Esophagus squamous epithelium (tissue), 5 donors: ENCODE measurements around the gene LAPTM4A. TPM values are rescaled to one million over a fixed set of nuclear protein-coding genes. Genes with fewer than 3 reads are reported as not detected.

Source experiments
- DNase-seq: peaks from one replicate; lab custom pipeline; 2025; lab: John Stamatoyannopoulos, UW
- H3K27ac ChIP-seq, 4 donors: fragments of 200-600 bp; sonication (generic); one replicate each; pipeline ENCODE4 v1.5.1; 2016 to 2019; ENCODE audit warnings: mild to moderate bottlenecking in 1 of 4
- H3K27me3 ChIP-seq, 4 donors: fragments of 200-600 bp; sonication (generic); 1 replicate in 3 of 4; 2 replicates in 1 of 4; pipeline versions ENCODE4 v1.5.1 to v1.6.0; 2017 to 2021; ENCODE audit warnings: antibody characterized with exemption in 1 of 4
- H3K36me3 ChIP-seq, 3 donors: fragments of 200-600 bp; sonication (generic); one replicate each; pipeline ENCODE4 v1.5.1; 2016 to 2019
- H3K4me1 ChIP-seq, 3 donors: fragments of 200-600 bp; sonication (generic); one replicate each; pipeline ENCODE4 v1.5.1; 2017 to 2019
- H3K4me3 ChIP-seq, 4 donors: fragments of 200-600 bp; sonication (generic); 1 replicate in 3 of 4; 2 replicates in 1 of 4; pipeline ENCODE4 v1.5.1; 2016 to 2019; ENCODE audit warnings: mild to moderate bottlenecking in 2 of 4, moderate library complexity in 1 of 4
- H3K9me3 ChIP-seq, 3 donors: fragments of 200-600 bp; sonication (generic); one replicate each; pipeline ENCODE4 v1.5.1; 2016 to 2019
- CTCF ChIP-seq, 6 experiments: fragments of 450-650 bp in 4 of 6; fragments of 200-600 bp in 2 of 6; sonication (generic) in 2 of 6; IDR thresholded peaks; one replicate each; pipeline ENCODE4 v1.5.1; 2016 to 2019; ENCODE audit warnings: antibody characterized with exemption in 6 of 6, mild to moderate bottlenecking in 4 of 6, moderate library complexity in 4 of 6
- POLR2A ChIP-seq, 4 donors: fragments of 450-650 bp; IDR thresholded peaks; one replicate each; pipeline ENCODE4 v1.6.1; 2017; ENCODE audit warnings: antibody characterized with exemption in 4 of 4, mild to moderate bottlenecking in 4 of 4, moderate library complexity in 3 of 4
- WGBS, 2 donors: methylation state at CpG; one replicate each; pipeline ENCODE4 v1.1.5; 2018; 5-methylcytosine and 5-hydroxymethylcytosine counted together
- intact Hi-C: fragments of 100-400 bp; cut with DNase I; formaldehyde crosslinking; loops from one replicate; pipeline ENCODE4 v1.15.0; 2022
- total RNA-seq, 4 donors: library from RNA; depleted of rRNA; stranded (reverse); fragments of >200 nt; gene quantifications; one replicate each; pipeline ENCODE4 v1.1.0, GENCODE V29; 2016
- donor health status: DM: yes; HTN: yes; CAD: no.

LAPTM4A gene
- total RNA-seq, 4 donors from 2014 or later = 71.0 to 144 (median 98.2) TPM

- Histone ChIP-seq H3K4me3 (no peak overlapping the region), H3K27ac (peak overlapping the region; percentile 55 to 88 (median 74)), H3K4me1 (peaks cover 9 to 50% (median 18%) of the 10 kb centered on the region in 3 donors), H3K27me3 (no peaks in the 10 kb centered on the region), H3K36me3 (no peaks in the 10 kb centered on the region), H3K9me3 (no peaks in the 10 kb centered on the region)
- DNase-seq = no peak
- intact Hi-C loops = no loop called here
- WGBS, 2 donors = 28 to 38% methylated on average over 10 to 14 of the region's 14 CpGs
- TF ChIP-seq CTCF (IDR thresholded peaks at IDR 0.05) = no peak
- no peak for TF ChIP-seq POLR2A (IDR thresholded peaks at IDR 0.05)
These were observed 20.3 kb upstream of the LAPTM4A start for GRCh38 chr2:20071397-20072383.

- H3K4me3 ChIP-seq = no peak overlapping the region
- intact Hi-C loops = no loop called here
- H3K27ac ChIP-seq = no peak overlapping the region
- no peak for DNase-seq
- H3K9me3 ChIP-seq = no peaks in the 10 kb centered on the region
- TF ChIP-seq POLR2A (IDR thresholded peaks at IDR 0.05) (no peak), CTCF (IDR thresholded peaks at IDR 0.05) (no peak)
- no peaks in the 10 kb centered on the region for H3K27me3 ChIP-seq
- H3K36me3 ChIP-seq = no peaks in the 10 kb centered on the region
- peaks cover 24 to 69% (median 29%) of the 10 kb centered on the region in 3 donors for H3K4me1 ChIP-seq
These were observed 18.3 kb upstream of the LAPTM4A start for GRCh38 chr2:20069756-20070155.

GRCh38 chr2:20067992-20068584, 16.7 kb upstream of the LAPTM4A start:
- no peak for TF ChIP-seq POLR2A (IDR thresholded peaks at IDR 0.05)
- TF ChIP-seq CTCF (IDR thresholded peaks at IDR 0.05) = no peak
- Histone ChIP-seq H3K9me3 (no peaks in the 10 kb centered on the region), H3K27me3 (no peaks in the 10 kb centered on the region), H3K27ac (peak overlapping the region; percentile 20 to 77 (median 55)), H3K4me3 (no peak overlapping the region), H3K36me3 (no peaks in the 10 kb centered on the region), H3K4me1 (peaks cover 27 to 71% (median 29%) of the 10 kb centered on the region in 3 donors)
- no peak for DNase-seq
- intact Hi-C loops = no loop called here
- WGBS, 2 donors = 25 to 38% methylated on average over 3 of the region's 3 CpGs

GRCh38 chr2:20065885-20066602, 14.6 kb upstream of the LAPTM4A start:
- 31% methylated on average over 5 to 6 of the region's 6 CpGs for WGBS, 2 donors
- H3K27ac ChIP-seq = peak overlapping the region; percentile 48 to 68 (median 51)
- H3K4me1 ChIP-seq = peaks cover 18 to 63% (median 21%) of the 10 kb centered on the region in 3 donors
- intact Hi-C loops = no loop called here
- H3K4me3 ChIP-seq = no peak overlapping the region
- H3K36me3 ChIP-seq = no peaks in the 10 kb centered on the region
- no peaks in the 10 kb centered on the region for H3K27me3 ChIP-seq
- TF ChIP-seq POLR2A (IDR thresholded peaks at IDR 0.05) = no peak
- TF ChIP-seq CTCF (IDR thresholded peaks at IDR 0.05) = no peak
- DNase-seq = no peak
- H3K9me3 ChIP-seq = no peaks in the 10 kb centered on the region
